Upper lobe of left lung (tissue), 4 donors: ENCODE measurements around the gene PAIP2B.

Experiments used
- POLR2A ChIP-seq, 4 donors: fragments of 450-650 bp; IDR thresholded peaks; one replicate each; pipeline ENCODE4 v1.5.1; 2016 to 2017; ENCODE audit warnings: antibody characterized with exemption in 4 of 4, mild to moderate bottlenecking in 2 of 4
- POLR2AphosphoS5 ChIP-seq, 2 donors: sonication (generic); formaldehyde crosslinking; IDR thresholded peaks; one replicate each; pipeline ENCODE4 v1.5.1; 2017; ENCODE audit warnings: antibody characterized with exemption in 2 of 2
- TF ChIP-seq, protein P1 (sequence below), 6 experiments: fragments of 450-650 bp in 4 of 6; fragments of 200-600 bp in 2 of 6; sonication (generic) in 2 of 6; IDR thresholded peaks; one replicate each; pipeline ENCODE4 v1.5.1; 2016 to 2019; ENCODE audit warnings: antibody characterized with exemption in 6 of 6

- TF ChIP-seq, protein P1, sequence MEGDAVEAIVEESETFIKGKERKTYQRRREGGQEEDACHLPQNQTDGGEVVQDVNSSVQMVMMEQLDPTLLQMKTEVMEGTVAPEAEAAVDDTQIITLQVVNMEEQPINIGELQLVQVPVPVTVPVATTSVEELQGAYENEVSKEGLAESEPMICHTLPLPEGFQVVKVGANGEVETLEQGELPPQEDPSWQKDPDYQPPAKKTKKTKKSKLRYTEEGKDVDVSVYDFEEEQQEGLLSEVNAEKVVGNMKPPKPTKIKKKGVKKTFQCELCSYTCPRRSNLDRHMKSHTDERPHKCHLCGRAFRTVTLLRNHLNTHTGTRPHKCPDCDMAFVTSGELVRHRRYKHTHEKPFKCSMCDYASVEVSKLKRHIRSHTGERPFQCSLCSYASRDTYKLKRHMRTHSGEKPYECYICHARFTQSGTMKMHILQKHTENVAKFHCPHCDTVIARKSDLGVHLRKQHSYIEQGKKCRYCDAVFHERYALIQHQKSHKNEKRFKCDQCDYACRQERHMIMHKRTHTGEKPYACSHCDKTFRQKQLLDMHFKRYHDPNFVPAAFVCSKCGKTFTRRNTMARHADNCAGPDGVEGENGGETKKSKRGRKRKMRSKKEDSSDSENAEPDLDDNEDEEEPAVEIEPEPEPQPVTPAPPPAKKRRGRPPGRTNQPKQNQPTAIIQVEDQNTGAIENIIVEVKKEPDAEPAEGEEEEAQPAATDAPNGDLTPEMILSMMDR (IDR thresholded peaks at IDR 0.05) = no peak
- no peak for TF ChIP-seq POLR2A (IDR thresholded peaks at IDR 0.05)
- TF ChIP-seq POLR2AphosphoS5 (IDR thresholded peaks at IDR 0.05) = no peak
These were observed 18.1 kb downstream of the PAIP2B start for GRCh38 chr2:71208756-71209155.
